GM12878 (cell line): ENCODE data around the gene SERINC1. TPM values are rescaled to one million over a fixed set of nuclear protein-coding genes. Genes with fewer than 3 reads are reported as not detected.

Source experiments
- CHD4 ChIP-seq: fragments of 200-600 bp; sonication (generic); IDR thresholded peaks from 2 replicates; pipeline ENCODE4 v1.6.1; 2016; ENCODE audit warnings: mild to moderate bottlenecking
- POU2F2 ChIP-seq: IDR thresholded peaks from 3 replicates; pipeline ENCODE4 v1.6.1; 2011; ENCODE audit warnings: low read depth, mild to moderate bottlenecking, low read length, borderline replicate concordance
- SKIL ChIP-seq: fragments of 450-650 bp; IDR thresholded peaks from 2 replicates; pipeline ENCODE4 v1.6.1; 2017; ENCODE audit warnings: mild to moderate bottlenecking, low read depth, inconsistent platforms; ENCODE audit not compliant: poor library complexity, severe bottlenecking
- STAT1 ChIP-seq: fragments of 450-650 bp; conservative IDR thresholded peaks from 2 replicates; pipeline ENCODE4 v1.6.1; 2014; ENCODE audit warnings: antibody characterized with exemption, mild to moderate bottlenecking
- polyA plus RNA-seq, 11 experiments: library from polyadenylated mRNA; depleted of rRNA in 4 of 11; unstranded in 6 of 11; stranded (reverse) in 5 of 11; fragments of >200 nt; fragmentation: Nextera tagmentation in 4 of 11; fragmentation: Illumina TruSeq in 1 of 11; extraction: Ambion mirVana in 4 of 11; extraction: Trizol in 1 of 11; gene quantifications; 1 replicate in 1 of 11; 2 replicates in 10 of 11; pipeline versions ENCODE4 v1.2.1 to v1.2.3, GENCODE V29; 2011 to 2016; ENCODE audit warnings: inconsistent platforms in 2 of 11, missing spikeins in 2 of 11, low read depth in 1 of 11
- small RNA-seq: library from RNA; depleted of rRNA; stranded (forward); fragments of <200 nt; gene quantifications from one replicate; pipeline ENCODE3, GENCODE V24; 2014
- total RNA-seq, 4 experiments: library from RNA; depleted of rRNA in 3 of 4; stranded (reverse); fragments of >200 nt in 3 of 4; fragmentation: Illumina TruSeq in 1 of 4; extraction: Trizol in 1 of 4; gene quantifications; 2 replicates each; pipeline versions ENCODE4 v1.2.1 to v1.2.3, GENCODE V29; 2013 to 2021
- TF ChIP-seq, protein P1 (sequence below): fragments of 450-650 bp; IDR thresholded peaks from 2 replicates; pipeline ENCODE4 v1.6.1; 2018; ENCODE audit warnings: mild to moderate bottlenecking, low read depth, moderate library complexity; ENCODE audit not compliant: partially characterized antibody

The SERINC1 gene
- total and polyA plus RNA-seq, 10 of the 15 experiments (the other 5 are each of a cell fraction or from before 2014, with no cell fraction given), result 18.5 to 45.7 (median 31.1) TPM

DNA sequence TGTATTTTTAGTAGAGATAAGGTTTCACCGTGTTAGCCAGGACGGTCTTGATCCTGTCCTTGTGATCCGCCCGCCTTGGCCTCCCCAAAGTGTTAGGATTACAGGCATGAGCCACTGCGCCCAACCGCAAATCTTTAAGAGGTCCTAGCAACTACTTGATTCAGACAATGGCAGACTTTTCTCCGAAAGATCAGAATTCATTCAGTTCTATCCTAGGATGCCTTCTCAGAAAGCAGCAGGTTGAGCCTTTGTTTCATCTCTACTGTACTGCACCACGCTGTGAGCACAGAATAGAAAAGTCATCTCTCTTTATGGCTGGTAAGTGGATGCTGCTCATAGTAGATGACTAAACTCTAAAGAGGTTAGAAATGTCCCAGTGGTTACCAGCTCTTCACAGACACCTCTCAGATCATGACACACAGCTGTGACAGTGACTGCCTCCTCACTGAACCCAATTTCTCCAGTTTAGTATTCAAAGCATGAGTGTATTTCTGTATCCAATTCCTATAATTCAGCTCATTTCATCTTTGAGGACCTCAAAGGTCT is 78.2 kb downstream of the SERINC1 start (continued):
- no peak for TF ChIP-seq SKIL
- no peak for TF ChIP-seq STAT1
- no peak for TF ChIP-seq CHD4
- TF ChIP-seq, protein P1, sequence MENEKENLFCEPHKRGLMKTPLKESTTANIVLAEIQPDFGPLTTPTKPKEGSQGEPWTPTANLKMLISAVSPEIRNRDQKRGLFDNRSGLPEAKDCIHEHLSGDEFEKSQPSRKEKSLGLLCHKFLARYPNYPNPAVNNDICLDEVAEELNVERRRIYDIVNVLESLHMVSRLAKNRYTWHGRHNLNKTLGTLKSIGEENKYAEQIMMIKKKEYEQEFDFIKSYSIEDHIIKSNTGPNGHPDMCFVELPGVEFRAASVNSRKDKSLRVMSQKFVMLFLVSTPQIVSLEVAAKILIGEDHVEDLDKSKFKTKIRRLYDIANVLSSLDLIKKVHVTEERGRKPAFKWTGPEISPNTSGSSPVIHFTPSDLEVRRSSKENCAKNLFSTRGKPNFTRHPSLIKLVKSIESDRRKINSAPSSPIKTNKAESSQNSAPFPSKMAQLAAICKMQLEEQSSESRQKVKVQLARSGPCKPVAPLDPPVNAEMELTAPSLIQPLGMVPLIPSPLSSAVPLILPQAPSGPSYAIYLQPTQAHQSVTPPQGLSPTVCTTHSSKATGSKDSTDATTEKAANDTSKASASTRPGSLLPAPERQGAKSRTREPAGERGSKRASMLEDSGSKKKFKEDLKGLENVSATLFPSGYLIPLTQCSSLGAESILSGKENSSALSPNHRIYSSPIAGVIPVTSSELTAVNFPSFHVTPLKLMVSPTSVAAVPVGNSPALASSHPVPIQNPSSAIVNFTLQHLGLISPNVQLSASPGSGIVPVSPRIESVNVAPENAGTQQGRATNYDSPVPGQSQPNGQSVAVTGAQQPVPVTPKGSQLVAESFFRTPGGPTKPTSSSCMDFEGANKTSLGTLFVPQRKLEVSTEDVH, result no peak
- TF ChIP-seq POU2F2, result no peak

Small RNAs within 50 kb of the gene (small RNA-seq; reads per million reads assigned to genes)
- not detected for gene Z99129.1

Other genes starting within 250 kb of the SERINC1 start
- 21.0 and 21.7 TPM in 2 replicates for gene HSF2, start 72.2 kb downstream of the SERINC1 start, total RNA-seq (2014; rRNA removed)
- gene HSF2, start 72.2 kb downstream of the SERINC1 start, total RNA-seq (2014; rRNA removed; fragmentation: Illumina TruSeq; extraction: Trizol), result 15.4 and 16.8 TPM in 2 replicates
- 9.5 and 10.1 TPM in 2 replicates for gene HSF2, start 72.2 kb downstream of the SERINC1 start, total RNA-seq (2021)
- 38.3 and 46.6 TPM in 2 replicates for gene HSF2, start 72.2 kb downstream of the SERINC1 start, polyA plus RNA-seq (2011; rRNA removed)
- 16.8 and 28.1 TPM in 2 replicates for gene HSF2, start 72.2 kb downstream of the SERINC1 start, polyA plus RNA-seq (2014; fragmentation: Illumina TruSeq; extraction: Trizol)
- gene HSF2, start 72.2 kb downstream of the SERINC1 start, polyA plus RNA-seq (2014; fragmentation: Nextera tagmentation; extraction: Ambion mirVana), result 10 to 100 TPM; 16.2 to 18.4 TPM
- gene HSF2, start 72.2 kb downstream of the SERINC1 start, polyA plus RNA-seq (2014; rRNA removed), result 15.3 and 16.5 TPM in 2 replicates
- gene HSF2, start 72.2 kb downstream of the SERINC1 start, polyA plus RNA-seq (2016; fragmentation: Nextera tagmentation; extraction: Ambion mirVana), result 10 to 100 TPM; 16.4 to 17.3 TPM
- 0.51 and 1.1 TPM in 2 replicates for gene PKIB, start 138.6 kb upstream of the SERINC1 start, total RNA-seq (2014; rRNA removed)
- 0.88 and 0.94 TPM in 2 replicates for gene PKIB, start 138.6 kb upstream of the SERINC1 start, total RNA-seq (2014; rRNA removed; fragmentation: Illumina TruSeq; extraction: Trizol)
- gene PKIB, start 138.6 kb upstream of the SERINC1 start, total RNA-seq (2021), result 0.19 and 0.74 TPM in 2 replicates
- gene PKIB, start 138.6 kb upstream of the SERINC1 start, polyA plus RNA-seq (2011; rRNA removed), result 1.6 and 1.8 TPM in 2 replicates
- gene PKIB, start 138.6 kb upstream of the SERINC1 start, polyA plus RNA-seq (2014; fragmentation: Illumina TruSeq; extraction: Trizol), result 0.87 TPM in 1 of 2 replicates, not detected in the other
- 1 to 10 TPM in 1 of 2 experiments, under 1 TPM in 1; 0.97 to 1.8 TPM for gene PKIB, start 138.6 kb upstream of the SERINC1 start, polyA plus RNA-seq (2014; fragmentation: Nextera tagmentation; extraction: Ambion mirVana)
- gene PKIB, start 138.6 kb upstream of the SERINC1 start, polyA plus RNA-seq (2014; rRNA removed), result 0.20 and 0.49 TPM in 2 replicates
- under 1 TPM; 0.82 to 0.87 TPM for gene PKIB, start 138.6 kb upstream of the SERINC1 start, polyA plus RNA-seq (2016; fragmentation: Nextera tagmentation; extraction: Ambion mirVana)